ENCODE measurements around the gene DDIT3.

DDIT3 gene

DNA sequence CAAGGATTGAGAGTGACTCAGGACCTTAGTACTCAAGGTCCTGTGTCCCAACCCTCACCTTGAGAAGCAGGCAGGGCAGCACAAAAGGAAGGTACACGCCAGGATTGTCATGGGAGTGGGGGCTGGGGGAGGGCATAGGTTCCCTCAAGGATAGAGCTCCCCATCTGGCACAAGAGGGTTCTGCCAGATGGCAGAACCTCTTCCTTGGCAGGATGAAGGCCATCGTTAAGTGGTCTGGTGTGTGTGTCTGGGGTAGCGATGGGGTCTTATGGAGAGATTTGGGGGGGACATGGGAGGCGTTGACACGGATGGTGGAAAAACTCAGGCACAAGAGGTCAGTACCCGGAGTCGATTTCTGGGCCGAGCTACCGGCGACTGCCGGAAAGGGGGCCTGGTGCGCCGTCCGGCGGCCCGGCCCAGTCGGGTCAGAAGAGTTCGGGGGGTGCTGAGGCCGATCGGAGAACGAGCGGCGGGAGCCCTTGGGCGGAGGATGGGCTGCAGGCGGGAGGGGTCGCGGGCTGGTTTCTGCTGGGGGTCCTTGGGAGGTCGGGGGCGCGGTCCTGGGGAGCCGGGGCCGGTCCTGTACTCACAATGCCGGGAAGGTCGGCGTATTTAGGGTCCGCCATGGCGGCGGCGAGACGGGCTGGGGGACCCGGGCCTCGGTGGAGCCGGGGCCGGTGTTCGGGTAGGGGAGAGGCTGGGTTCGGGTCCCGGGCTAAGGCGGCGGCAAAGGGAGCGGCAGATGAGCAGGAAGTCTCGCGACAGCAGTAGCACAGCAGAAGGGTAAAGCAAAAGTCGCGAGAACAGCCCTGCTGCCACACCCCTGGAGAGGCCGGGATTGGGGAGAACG is 26.3 kb upstream of the DDIT3 start, which contains the start of gene DCTN2:
DCTN2 (minus strand) TSS at position 755 of the 850 bp plus-strand sequence; CDS start at position 626, 129 bp downstream.
- peak; percentile 99 for DNase-seq

DNA sequence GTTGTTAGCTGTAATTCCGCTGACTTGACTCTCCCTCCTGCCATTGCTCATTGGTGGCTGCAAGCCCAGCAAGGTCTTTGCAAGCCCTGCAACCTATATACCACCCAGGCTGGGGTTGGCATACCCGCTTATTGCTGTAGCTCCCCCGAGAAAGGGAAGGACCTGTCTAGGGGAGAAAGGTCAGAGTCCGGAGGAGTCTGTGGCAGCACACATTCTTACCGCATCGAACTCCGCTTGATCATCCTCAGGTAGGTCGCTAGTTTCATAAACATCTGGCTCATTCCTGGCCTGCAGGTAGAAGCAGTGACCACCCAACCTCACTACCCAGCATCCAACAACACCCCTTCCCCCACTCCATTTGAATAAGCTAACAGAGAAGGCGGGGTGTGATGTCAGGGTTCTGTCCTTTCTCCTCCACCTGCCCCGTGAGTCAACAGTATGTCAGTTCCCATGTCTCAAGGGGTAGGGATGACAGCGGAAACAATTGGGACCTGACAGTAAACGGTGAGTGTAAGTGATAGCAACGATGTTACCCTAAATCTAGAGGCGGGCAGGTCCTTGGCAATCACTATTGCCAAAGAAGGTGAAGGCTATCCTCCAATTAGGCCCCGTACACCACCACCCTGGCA is 25.6 kb upstream of the DDIT3 start:
- no peak for DNase-seq

- peak; percentile 33 for DNase-seq
These were observed 23.3 kb upstream of the DDIT3 start for GRCh38 chr12:57543581-57543980.

DNA sequence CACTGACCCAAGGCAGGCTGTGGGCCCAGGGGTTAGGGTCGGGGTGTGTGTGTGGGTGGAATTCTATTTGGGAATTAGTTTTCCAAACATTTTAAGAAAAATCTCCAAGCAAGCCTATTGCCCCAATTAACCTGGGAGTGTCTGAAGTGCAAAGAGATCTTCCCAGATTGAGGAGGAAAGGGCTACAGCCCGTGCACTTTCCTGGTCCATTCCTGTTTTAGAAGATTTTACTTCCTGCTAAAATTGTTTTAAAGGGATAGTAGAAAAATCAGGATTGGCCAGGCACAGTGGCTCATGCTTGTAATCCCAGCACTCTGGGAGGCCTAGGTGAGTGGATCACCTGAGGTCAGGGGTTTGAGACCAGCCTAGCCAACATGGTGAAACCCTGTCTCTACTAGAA is 21.4 kb upstream of the DDIT3 start:
- no peak for DNase-seq

DNA sequence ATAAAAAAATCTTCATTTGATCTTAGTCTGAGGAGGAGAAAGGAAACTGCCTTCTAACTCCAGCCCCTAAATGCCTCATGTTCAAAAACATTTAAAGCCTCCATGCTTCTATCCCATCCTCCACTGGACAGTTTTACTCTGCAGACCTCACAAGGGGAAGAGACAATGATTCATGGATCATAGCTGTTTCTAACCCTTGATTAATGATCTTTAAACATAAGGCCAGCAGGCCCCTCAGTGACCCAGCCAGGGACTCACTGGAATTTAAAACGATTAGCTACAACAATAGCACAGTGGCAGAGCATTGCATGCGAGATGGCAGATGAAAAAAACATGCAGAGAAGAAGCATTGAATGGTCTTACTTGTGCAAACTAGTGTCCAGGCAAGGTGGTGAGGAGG is 20.7 kb upstream of the DDIT3 start:
- DNase-seq: no peak

- DNase-seq: no peak
These were observed 18.9 kb upstream of the DDIT3 start for GRCh38 chr12:57539134-57539768.

DNA sequence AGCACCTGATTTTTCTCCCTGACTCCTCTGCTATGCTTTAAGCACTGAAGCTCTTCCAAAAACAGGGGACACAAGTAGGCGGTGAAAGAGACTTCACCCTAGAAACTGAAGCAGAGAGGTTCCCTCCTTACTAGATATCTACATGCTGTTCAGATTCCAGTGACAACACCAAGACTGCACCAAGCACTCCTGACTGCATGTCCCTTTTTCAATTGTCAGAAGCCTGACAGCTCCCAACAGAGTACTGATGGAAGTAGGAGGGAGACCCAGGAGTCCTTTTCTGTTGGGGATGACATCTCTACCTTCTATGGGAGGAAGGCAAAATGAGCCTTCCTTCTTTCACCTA is 16.3 kb upstream of the DDIT3 start:
- DNase-seq: no peak

- DNase-seq: no peak
These were observed 15.7 kb upstream of the DDIT3 start for GRCh38 chr12:57535764-57536596.

- no peak for DNase-seq
These were observed 14.8 kb upstream of the DDIT3 start for GRCh38 chr12:57534991-57535543.

DNA sequence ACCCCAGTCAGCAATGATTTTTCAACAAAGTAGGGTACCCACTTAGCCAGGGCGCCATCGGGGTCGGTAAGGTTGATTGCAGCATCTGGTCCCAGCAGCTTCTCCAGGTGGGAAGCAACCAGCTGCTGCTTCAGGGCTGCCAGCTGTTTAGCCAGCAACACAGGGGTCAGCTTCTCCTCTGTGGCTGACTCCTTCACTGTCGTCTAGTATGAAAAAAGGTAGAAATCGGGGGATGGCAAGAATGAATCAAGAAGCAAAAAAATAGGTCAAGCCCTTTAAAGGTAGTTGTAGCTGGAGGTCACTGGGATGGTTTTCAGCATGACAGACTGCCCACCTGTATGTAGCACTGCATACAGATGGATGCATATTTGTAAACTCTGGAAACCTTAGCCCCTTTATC is 13.9 kb upstream of the DDIT3 start:
- no peak for DNase-seq

DNA sequence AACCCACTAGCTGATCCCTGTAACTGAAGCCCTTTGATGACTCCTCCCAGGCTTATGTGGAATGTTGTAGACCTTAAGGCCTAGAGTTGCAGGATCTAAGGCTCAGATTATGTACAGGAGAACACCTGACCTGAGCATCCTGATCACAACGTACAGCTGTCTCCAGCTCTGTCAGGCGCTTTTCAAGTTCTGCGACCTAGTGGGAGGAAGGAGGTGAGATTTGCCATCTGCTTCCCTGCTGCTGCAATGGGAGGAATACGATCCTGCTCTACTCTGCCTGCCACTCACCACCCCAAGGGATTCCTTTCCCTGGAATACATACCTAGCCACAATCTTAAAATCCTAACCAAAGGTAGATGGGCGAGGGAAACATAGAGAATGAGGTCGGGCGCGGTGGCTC is 12.8 kb upstream of the DDIT3 start:
- DNase-seq: no peak

DNA sequence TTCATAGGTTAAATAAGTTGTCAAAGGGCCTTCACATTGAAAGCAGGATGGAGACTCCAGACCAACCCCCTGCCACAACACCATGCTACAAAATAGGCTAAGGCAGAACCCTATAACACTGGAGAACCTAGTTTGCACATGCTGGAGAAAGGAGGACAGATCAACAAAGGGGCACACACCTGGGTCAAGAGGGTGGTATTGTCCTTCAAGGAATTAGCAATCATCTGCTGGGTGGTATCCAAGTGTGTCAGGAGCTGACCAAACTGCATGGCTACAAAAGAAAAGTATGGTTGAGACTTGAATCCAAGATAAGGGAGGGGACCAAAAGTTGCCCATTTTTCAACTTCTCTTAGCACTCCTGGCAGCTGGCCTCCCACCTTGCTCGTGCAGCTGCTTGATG is 11.5 kb upstream of the DDIT3 start:
- DNase-seq: no peak

DNA sequence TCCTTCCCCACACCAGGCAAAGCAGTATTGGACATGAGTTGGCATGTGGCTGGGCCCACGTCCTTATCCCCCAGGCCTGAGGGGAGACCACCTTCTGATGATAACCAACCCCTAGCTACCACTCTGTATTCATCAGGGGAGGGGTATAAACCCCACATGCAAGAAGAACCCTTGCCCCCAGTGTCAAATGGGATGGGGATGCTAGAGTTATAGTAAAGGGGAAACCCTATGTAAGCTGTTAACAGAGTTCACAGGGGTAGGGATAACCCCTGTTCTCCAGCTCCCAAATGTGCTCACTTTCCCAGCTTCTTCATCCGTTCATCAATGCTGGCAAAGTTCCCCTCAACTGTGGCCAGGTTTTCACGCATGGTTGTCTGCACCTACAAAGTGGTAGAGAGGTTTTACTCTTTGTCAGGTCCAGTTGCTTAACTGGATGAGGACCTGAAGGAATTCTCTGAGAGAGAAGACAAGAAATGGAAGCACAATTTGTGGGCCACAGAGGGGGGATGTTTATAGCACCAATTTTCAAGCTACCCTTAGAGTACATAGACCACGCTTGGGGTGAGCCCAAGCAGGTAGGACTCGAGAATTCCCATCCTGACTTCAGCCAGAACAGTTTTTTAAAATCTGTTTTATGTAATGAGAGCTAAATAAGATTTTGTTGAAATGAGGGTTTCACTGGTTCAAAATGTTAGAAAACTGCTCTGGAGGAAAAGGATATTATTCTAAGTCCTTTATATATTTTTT is 10.3 kb upstream of the DDIT3 start:
- no peak for DNase-seq

GRCh38 chr12:57529831-57530230 is 9.5 kb upstream of the DDIT3 start:
- DNase-seq: no peak

- no peak for DNase-seq
These were observed 8.7 kb upstream of the DDIT3 start for GRCh38 chr12:57528831-57529555.

DNA sequence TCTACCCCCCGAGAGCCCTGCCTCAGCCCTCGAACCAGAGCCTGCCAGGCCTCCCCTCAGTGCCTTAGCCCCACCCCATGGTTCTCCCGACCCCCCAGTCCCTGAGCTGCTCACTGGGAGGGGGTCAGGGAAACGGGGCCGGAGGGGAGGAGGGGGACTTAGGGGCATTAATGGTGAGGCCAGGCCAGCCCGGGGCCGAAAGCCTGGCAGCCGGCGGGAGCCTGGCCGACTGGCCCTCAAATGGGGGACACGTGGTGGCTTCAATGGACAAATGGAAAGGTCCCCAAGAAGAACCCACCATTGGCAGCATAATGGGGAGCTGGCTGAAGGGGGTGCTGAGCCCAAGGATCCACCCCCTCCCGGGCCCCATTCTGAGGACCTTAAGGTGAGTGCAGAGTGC is 7.9 kb upstream of the DDIT3 start:
- no peak for DNase-seq

DNA sequence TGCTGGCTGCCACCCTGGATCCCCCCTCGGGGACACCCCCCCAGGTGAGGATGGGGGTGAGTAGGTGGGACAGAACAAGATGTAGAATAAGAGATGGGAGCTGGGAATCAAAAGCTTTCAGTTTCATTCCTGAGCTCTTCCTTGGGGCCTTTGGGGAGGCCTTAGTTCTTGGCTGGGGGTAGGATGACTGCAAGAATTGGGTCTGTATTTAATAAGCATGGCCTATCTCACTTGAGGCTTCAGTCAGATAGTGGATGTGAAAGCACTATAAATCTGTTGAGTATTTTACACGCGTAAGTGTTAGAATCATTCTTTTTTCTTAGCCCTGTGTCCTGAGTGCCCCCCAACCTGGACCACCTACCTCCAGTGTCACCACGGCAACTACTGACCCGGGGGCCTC is 6.9 kb upstream of the DDIT3 start:
- no peak for DNase-seq

GRCh38 chr12:57526477-57527126 is 6.3 kb upstream of the DDIT3 start:
- no peak for DNase-seq

DNA sequence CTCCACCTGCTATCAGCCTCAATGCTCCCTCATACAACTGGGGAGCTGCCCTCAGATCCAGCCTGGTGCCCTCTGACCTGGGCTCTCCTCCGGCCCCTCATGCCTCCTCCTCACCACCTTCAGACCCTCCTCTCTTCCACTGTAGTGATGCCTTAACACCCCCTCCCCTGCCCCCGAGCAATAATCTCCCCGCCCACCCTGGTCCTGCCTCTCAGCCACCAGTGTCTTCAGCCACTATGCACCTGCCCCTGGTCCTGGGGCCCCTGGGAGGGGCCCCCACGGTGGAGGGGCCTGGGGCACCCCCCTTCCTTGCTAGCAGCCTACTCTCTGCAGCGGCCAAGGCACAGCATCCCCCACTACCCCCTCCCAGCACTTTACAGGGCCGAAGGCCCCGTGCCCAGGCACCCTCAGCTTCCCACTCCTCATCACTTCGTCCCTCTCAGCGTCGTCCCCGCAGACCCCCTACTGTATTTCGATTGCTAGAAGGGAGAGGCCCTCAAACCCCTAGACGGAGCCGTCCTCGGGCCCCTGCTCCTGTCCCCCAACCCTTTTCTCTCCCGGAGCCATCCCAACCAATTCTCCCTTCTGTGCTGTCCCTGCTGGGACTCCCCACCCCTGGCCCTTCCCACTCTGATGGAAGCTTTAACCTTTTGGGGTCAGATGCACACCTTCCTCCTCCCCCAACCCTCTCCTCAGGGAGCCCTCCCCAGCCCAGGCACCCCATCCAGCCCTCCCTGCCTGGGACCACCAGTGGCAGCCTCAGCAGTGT is 5.5 kb upstream of the DDIT3 start:
- DNase-seq: no peak

All from NCI-H226 (cell line).